ENCODE results near the gene TTC31.
A peak's percentile ranks its signal among the peaks of the same experiment; 100 is the strongest.
"Not testable (repeated sequence)": the region's sequence is repeated elsewhere in the genome, so short reads cannot be mapped to it uniquely, and the experiment has no call there.

The TTC31 gene

DNA sequence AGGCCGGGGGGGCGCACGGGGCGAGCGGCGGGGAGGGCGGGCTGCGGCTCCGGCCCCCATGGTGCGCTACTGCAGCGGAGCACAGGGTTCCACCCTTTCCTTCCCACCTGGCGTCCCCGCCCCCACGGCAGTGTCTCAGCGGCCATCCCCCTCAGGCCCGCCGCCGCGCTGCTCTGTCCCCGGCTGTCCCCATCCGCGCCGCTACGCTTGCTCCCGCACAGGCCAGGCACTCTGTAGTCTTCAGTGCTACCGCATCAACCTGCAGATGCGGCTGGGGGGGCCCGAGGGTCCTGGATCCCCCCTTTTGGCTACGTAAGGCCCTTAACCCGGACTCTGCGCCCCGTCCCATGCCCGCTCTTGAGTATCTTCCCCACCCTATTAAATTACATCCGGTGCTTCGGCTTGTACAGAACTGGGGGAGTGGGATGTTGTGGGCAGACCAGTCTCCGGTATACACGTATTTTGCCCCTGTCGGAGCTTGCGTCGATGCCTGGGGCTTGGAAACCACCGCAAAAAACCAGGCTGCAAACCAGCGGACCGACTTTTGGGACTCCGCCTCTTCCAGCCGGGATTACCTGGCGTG lies 25.2 kb upstream of the TTC31 start:
- no peak for DNase-seq (ENCODE audit: low read depth)

DNA sequence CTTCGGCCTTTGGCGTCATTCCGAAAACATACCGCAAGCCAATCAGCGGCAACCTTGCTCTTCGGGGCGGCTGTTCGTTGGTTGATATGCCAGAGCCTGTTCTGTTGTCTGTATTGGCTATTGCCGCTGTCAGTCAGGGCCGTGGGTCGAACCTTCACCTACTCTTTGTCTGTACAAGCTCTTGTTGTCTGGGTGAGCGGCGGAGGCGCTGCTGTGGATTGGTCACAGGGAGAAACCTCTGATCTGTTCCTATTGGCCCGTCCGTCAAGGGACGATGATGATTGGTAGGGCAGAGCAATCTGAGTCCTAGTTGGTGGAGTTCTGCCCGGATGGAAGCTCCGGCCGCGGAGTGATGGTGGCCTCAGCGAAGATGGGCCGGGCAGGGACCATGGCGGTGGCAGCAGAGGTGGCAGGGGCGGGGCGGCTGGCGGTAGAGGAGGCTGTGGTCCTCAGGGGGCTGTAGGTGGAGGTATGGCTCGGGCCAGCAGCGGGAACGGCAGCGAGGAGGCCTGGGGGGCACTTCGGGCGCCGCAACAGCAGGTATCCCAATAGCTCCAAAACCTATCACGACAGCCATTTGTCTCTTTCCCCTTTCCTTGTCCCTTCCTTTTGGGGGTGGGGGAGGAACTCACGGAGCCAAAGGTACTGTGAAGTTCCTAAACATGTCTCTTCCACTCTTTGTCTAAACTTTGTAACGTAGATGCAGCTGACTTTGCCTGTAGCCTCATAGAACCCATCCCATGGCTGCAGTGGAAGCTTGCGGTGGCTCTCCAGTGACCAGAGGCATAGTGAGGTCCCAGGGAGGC lies 24.5 kb upstream of the TTC31 start, which contains the start of gene WBP1:
WBP1 (plus strand) TSS at position 307 of the 806 bp plus-strand sequence; CDS start at position 472, 165 bp downstream.
- DNase-seq (ENCODE audit: low read depth) = peak; percentile 100

GRCh38 chr2:74458938-74459363 lies 23.9 kb upstream of the TTC31 start:
- no peak for DNase-seq (ENCODE audit: low read depth)

GRCh38 chr2:74459503-74460118 lies 23.3 kb upstream of the TTC31 start:
- DNase-seq (ENCODE audit: low read depth) = not testable (repeated sequence)

GRCh38 chr2:74460187-74460586 lies 22.7 kb upstream of the TTC31 start:
- not testable (repeated sequence) for DNase-seq (ENCODE audit: low read depth)

GRCh38 chr2:74461187-74462053 lies 21.5 kb upstream of the TTC31 start:
- no peak for DNase-seq (ENCODE audit: low read depth)

- no peak for DNase-seq (ENCODE audit: low read depth)
These were observed 20.7 kb upstream of the TTC31 start for GRCh38 chr2:74462054-74462785.

- no peak for DNase-seq (ENCODE audit: low read depth)
These were observed 20.1 kb upstream of the TTC31 start for GRCh38 chr2:74462786-74463105.

GRCh38 chr2:74464406-74464805 lies 18.5 kb upstream of the TTC31 start:
- no peak for DNase-seq (ENCODE audit: low read depth)

GRCh38 chr2:74470742-74471141 lies 12.1 kb upstream of the TTC31 start:
- DNase-seq (ENCODE audit: low read depth) = not testable (repeated sequence)

- DNase-seq (ENCODE audit: low read depth) = no peak
These were observed 11.4 kb upstream of the TTC31 start for GRCh38 chr2:74471332-74472065.

- DNase-seq (ENCODE audit: low read depth) = peak; percentile 86
These were observed 10.6 kb upstream of the TTC31 start, which contains the start of gene MRPL53 for GRCh38 chr2:74472086-74472944. TSS of gene MRPL53 (minus strand) at chr2:74472680. CDS start at chr2:74472660, 20 bp downstream.

GRCh38 chr2:74472945-74473258 lies 10.0 kb upstream of the TTC31 start:
- DNase-seq (ENCODE audit: low read depth) = no peak

DNA sequence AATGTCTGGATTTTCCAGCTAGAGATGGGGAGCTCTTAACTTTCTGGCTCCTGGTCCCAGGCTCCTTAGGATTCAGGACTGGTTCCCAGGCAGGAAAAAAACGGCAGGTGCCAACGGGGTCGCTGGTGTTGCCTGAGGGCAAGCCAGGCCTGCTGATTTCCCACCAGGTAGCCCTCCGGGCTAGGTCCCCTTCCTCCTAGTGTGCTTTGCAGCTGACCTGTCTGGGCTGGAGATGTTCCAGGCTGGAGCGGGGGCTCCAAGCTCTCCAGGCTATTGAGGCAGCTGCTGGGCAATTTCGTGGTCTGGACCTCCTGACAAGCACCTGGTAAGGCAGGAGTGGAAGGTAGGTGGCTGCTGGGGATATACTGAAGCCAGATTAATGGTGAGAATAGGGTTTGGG lies 8.4 kb upstream of the TTC31 start:
- no peak for DNase-seq (ENCODE audit: low read depth)

DNA sequence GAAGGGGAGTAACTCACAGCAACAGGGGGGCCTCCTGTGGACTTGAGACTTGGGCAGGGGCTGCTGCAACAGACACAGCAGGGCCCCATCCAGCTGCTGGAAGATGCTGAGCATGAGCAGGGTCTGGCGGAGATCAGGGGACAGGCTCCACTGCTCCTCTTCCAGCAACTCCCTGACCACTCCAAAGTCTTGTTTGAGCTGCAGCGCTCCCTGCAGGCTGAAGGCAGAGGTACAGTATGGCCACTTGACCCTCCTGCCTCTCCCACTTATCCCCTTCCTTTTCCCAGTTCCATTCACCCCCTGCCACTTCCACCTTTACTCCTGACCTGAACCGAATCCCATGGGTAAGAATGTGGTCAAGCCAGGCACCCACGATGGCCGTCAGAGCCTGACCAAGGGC lies 8.0 kb upstream of the TTC31 start:
- no peak for DNase-seq (ENCODE audit: low read depth)

- no peak for DNase-seq (ENCODE audit: low read depth)
These were observed 1.4 kb upstream of the TTC31 start for GRCh38 chr2:74481431-74481830.

GRCh38 chr2:74481961-74482800 lies 700 bp upstream of the TTC31 start:
- no peak for DNase-seq (ENCODE audit: low read depth)

- DNase-seq (ENCODE audit: low read depth) = not testable (repeated sequence)
These were observed 839 bp downstream of the TTC31 start for GRCh38 chr2:74483675-74484164.

DNA sequence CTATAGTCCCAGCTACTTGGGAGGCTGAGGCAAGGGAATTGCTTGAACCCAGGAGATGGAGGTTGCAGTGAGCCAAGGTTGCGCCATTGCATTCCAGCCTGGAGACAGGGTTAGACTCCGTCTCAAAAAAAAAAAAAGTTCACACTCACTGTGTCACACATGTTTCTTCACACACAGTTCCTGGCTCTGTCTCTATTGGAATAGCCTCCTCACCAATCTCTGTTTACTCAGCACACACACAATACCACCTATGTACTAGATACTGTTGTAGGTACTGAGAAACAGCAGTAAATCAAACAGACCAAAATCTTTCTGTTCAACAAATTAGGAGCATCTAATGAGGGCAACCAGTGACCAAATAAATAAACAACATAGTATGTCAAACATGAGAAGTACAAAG lies 3.3 kb downstream of the TTC31 start:
- DNase-seq (ENCODE audit: low read depth) = no peak
